ENCODE measurements around the gene GALNT9.

DNA sequence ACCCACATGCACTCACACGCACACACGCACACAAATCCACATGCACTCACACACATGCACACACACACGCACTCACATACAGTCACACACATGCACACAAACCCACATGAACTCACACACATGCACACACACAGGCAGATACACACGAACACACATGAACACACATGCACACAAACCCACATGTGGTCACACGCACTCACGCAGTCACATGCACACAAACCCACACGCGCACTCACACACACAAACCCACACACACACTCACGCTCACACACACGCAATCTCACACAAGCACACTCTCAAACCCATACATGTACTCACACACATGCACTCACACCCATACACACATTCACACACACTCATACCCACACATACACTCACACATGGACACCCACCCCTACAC is 61.5 kb downstream of the GALNT9 start:
- TF ChIP-seq CTCF (conservative IDR thresholded peaks at IDR 0.05 in 1 of 2, IDR thresholded peaks at IDR 0.05 in 1 of 2; ENCODE audit: extremely low read depth in 1 of 2, insufficient read depth in 1 of 2, low read depth in 1 of 2, low read length in 2 of 2) = no peak
- TF ChIP-seq EZH2 (IDR thresholded peaks at IDR 0.05; ENCODE audit: borderline replicate concordance, low read length) = no peak

All from mammary epithelial cell (primary cell).